HG03378 (cell line): ENCODE data around the gene CCDC82.

Experiments used
- ATAC-seq: cut with Tn5 transposase; IDR thresholded peaks from one replicate; pipeline ENCODE4 v1.9.1; 2021; ENCODE audit warnings: mild to moderate bottlenecking, moderate library complexity; ENCODE audit not compliant: unreplicated experiment

Gene CCDC82

GRCh38 chr11:96365493-96365892, 24.2 kb downstream of the CCDC82 start:
- ATAC-seq: no peak

- no peak for ATAC-seq
These were observed 27.9 kb downstream of the CCDC82 start for GRCh38 chr11:96361778-96362177.

GRCh38 chr11:96358321-96358720, 31.4 kb downstream of the CCDC82 start:
- no peak for ATAC-seq

GRCh38 chr11:96357794-96358193, 31.9 kb downstream of the CCDC82 start:
- no peak for ATAC-seq

- no peak for ATAC-seq
These were observed 32.9 kb downstream of the CCDC82 start for GRCh38 chr11:96356848-96357247.

GRCh38 chr11:96342961-96343711, 46.6 kb downstream of the CCDC82 start, which contains the start of gene MAML2:
TSS of gene MAML2 (minus strand) at chr11:96343195. CDS start at chr11:96341895, 1,300 bp downstream.
- peak; percentile 77 for ATAC-seq

- ATAC-seq: no peak
These were observed 47.4 kb downstream of the CCDC82 start for GRCh38 chr11:96342014-96342960.

GRCh38 chr11:96341211-96342013, 48.3 kb downstream of the CCDC82 start:
- ATAC-seq: peak; percentile 28

GRCh38 chr11:96340555-96340885, 49.2 kb downstream of the CCDC82 start:
- no peak for ATAC-seq

GRCh38 chr11:96339706-96340554, 49.8 kb downstream of the CCDC82 start:
- no peak for ATAC-seq

GRCh38 chr11:96338910-96339705, 50.6 kb downstream of the CCDC82 start:
- peak; percentile 44 for ATAC-seq

GRCh38 chr11:96337541-96338431, 51.9 kb downstream of the CCDC82 start:
- peak; percentile 36 for ATAC-seq

GRCh38 chr11:96335388-96335787, 54.3 kb downstream of the CCDC82 start:
- no peak for ATAC-seq

- no peak for ATAC-seq
These were observed 55.5 kb downstream of the CCDC82 start for GRCh38 chr11:96334219-96334618.

- ATAC-seq: no peak
These were observed 56.5 kb downstream of the CCDC82 start for GRCh38 chr11:96333191-96333719.

- no peak for ATAC-seq
These were observed 57.5 kb downstream of the CCDC82 start for GRCh38 chr11:96332126-96332771.

GRCh38 chr11:96331699-96332116, 58.0 kb downstream of the CCDC82 start:
- ATAC-seq: no peak

GRCh38 chr11:96330511-96330859, 59.2 kb downstream of the CCDC82 start:
- no peak for ATAC-seq
